ENCODE results near the gene PLCG1.

PLCG1 gene

GRCh38 chr20:41202426-41202825 lies 65.1 kb downstream of the PLCG1 start:
- no peak overlapping the region for H3K27ac ChIP-seq
- no peak for DNase-seq (ENCODE audit: low read depth, low spot score)

DNA sequence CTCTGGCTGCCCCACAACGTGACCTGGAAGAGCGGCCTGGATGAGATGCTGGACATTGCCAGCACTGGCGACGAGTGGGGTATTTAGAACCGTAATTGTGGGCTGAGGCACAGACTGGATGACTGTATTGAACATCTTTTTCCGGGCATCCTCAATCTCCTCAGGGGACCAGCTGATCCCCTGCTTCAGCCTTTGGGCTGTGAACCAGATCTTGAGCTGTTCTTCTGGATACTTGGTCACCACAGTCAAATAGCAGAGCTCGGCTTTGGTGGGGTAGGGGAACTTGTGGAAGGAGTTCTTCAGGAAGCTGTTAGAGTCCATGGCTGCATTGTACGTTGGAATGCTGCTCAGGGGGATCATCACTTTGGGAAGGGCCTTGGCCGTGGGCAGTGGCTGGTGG lies 66.3 kb downstream of the PLCG1 start:
- no peak overlapping the region for H3K27ac ChIP-seq
- DNase-seq (ENCODE audit: low read depth, low spot score) = no peak

DNA sequence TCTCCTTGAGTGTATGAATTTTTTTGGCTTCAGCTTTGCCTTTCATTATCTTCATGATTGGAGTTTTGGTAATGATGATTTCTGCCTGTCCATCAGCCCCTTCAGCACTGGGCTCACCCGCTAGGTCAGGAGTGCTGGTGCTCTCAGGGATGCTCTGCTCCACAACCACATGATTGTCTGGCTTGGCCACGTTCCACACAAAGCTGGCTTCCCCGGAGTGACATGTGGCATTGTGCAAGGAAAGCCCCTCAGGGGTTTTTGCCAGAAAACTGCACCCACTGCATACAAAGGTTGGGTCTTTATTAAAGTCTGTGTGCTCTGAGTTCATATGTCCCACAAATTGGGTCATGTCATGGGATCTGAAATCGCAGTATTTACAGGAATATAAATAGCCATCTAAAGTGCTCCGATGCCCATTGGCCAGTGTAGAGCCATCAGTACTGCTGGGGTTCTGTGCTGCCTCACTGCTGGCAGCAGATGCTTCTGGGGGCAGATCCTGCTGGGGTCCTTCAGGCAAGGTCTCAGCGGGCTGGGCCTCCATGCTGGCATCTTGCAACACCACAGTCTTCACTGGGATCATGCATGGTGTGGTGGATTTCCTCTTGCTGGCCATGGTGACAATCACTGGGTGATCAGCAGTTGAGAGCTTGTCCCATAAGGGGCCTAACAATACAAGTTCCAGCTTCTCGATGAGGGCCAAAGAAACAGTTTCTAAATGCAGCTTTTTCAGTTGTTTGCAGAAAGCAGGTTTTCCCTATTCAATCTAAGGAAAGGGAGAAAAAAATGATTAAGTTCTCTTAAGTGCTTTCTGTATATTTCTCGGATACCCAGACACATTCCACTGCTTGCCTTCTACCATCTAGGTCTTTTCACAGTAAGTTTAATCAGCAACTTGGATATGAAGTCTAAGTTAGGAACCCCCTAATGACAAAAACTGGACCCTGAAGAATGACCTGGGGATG lies 67.2 kb downstream of the PLCG1 start:
- DNase-seq (ENCODE audit: low read depth, low spot score) = no peak
- H3K27ac ChIP-seq = no peak overlapping the region

- no peak overlapping the region for H3K27ac ChIP-seq
- no peak for DNase-seq (ENCODE audit: low read depth, low spot score)
These were observed 68.0 kb downstream of the PLCG1 start for GRCh38 chr20:41205313-41205712.

DNA sequence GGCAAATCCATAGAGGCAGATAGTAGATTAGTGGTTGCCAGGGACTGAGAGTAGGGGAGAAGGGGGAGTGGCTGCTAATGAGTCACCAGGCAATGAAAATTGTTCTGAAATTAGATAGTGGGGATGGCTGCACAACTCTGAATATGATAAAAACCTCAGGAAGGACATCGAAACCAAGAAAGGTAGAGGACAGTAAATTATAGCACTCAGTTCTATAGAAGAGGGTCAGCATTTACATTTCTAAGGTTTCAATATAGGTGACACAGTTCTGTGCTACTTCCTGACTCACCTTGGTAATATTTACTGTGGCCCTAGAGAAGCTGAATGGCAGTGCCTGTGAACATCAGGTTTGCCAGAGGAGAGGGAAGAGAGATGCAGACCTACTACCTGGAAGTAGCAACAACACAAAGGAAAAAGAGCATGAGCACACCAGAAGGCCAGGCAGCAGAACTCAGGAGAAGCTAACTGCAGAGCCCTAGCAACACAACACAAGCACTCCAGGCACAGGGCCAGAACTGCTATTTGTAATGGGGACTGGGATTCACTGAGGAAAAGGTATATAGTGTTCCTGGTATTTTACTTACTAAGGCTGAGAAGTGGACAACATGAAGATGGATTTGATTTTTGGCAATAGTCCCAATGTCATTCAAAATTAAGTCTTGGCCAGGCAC lies 75.9 kb downstream of the PLCG1 start:
- H3K27ac ChIP-seq = peak overlapping the region; percentile 57
- DNase-seq (ENCODE audit: low read depth, low spot score) = no peak

GRCh38 chr20:41214202-41214601 lies 76.9 kb downstream of the PLCG1 start:
- DNase-seq (ENCODE audit: low read depth, low spot score) = no peak
- H3K27ac ChIP-seq = peak overlapping the region; percentile 57

GRCh38 chr20:41214666-41215065 lies 77.3 kb downstream of the PLCG1 start:
- no peak for DNase-seq (ENCODE audit: low read depth, low spot score)
- H3K27ac ChIP-seq = peak overlapping the region; percentile 57

DNA sequence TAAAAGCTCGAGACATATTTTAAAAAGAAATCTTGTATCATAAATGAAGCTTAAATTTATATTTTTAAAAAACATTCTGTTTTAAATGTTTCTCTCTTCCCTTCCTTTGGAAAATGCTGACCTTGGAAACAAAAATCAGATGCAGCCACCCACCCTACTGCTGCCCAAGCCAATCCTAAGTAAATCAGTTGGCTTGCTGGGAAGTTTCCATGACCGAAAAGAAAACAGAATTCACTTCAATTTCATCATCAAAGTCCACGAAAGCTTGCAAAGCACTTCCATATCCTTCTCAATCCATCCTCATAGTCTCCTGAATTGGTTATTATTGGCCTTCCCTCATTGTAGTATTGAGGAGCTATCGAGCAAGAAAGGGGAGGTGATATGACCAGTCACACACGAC lies 80.1 kb downstream of the PLCG1 start:
- DNase-seq (ENCODE audit: low read depth, low spot score) = no peak

DNA sequence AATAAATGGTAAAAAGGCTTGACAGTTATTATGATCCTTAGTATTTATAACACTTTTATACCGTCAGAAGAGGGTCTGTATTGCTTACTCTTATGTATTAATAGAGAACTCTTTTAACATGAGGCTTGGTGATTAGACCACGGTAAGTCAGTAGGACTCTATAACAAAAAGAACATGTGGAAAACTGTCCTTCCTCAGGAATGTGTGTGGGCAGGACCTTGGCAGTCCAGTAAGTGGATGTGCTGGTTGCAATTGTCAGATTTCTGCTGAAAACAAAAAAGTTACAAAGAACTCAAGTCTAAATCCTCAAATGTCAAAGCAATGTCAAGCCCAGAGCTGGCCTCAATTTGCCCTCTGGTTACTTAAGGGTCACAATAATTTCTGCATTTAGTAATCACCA lies 81.1 kb downstream of the PLCG1 start:
- DNase-seq (ENCODE audit: low read depth, low spot score) = no peak
- no peak overlapping the region for H3K27ac ChIP-seq

More for the DNA sequence above, 80.1 kb downstream of the PLCG1 start:
- H3K27ac ChIP-seq = no peak overlapping the region

- H3K27ac ChIP-seq = no peak overlapping the region
- no peak for DNase-seq (ENCODE audit: low read depth, low spot score)
These were observed 82.5 kb downstream of the PLCG1 start for GRCh38 chr20:41219824-41220223.

DNA sequence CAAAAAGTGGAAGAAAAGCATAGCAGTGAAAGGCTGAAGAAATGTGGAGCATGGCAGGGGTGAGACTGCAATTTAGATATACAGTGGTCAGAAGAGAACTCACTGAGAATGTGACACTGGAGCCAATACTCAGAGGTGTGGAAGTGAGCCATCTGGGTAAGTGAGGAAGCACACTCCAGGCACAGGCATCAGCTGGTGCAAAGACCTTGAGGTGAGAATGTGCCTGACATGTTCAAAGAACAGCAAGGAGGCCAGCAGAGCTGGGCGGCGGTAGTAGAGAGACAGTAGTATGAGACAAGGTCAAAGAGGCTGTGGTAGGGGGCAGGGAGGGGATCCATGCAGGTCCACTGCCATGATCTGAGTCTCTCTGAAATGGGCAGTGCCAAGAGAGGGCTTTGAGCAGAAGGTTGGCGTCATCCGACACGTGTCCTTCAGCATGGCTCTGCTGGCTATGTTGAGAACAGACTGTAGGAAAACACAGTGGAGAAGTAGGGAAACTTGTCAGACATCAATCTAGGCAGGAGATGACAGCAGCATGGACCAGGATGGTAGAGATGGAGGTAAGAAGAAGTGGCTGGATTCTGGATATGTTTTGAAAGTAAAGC lies 84.4 kb downstream of the PLCG1 start:
- no peak overlapping the region for H3K27ac ChIP-seq
- no peak for DNase-seq (ENCODE audit: low read depth, low spot score)

DNA sequence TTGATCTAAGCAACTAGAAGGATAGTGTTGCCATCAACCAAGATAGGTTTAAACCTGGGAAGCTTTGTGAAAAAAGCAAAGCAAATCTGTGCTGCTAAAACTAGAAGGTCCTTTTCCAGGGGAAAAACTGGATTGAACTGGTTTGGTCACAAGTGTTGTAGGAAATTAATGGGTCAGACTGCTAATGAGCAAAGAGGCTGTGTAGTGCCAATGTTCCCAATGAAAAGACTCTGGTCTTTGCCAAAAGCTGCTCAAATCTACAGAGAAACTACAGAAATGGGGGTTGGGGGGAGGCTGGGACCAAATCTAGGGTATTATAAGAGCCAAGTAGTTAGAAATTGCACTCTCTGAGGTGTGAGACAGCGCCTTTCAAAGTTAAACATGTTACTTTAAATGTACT lies 85.0 kb downstream of the PLCG1 start:
- no peak overlapping the region for H3K27ac ChIP-seq
- DNase-seq (ENCODE audit: low read depth, low spot score) = no peak

DNA sequence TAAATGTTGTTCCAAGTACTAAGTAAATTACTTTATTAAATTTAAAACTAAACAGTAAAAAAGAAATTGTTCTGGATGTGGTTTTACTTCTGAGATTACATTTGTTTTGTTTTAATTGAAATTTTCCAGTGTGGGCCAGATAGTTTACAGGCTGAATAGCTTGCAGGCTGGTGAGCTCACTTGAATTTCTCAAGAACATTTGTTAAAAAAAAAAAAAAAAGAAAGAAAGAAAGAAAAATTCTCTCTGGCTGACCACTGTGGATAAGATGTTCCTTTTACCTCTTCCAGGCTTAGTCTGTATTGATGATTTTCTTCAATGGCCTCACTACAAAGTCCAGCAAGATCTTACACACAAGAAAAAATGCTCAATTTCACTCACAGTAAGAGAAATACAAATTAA lies 85.4 kb downstream of the PLCG1 start:
- DNase-seq (ENCODE audit: low read depth, low spot score) = no peak

DNA sequence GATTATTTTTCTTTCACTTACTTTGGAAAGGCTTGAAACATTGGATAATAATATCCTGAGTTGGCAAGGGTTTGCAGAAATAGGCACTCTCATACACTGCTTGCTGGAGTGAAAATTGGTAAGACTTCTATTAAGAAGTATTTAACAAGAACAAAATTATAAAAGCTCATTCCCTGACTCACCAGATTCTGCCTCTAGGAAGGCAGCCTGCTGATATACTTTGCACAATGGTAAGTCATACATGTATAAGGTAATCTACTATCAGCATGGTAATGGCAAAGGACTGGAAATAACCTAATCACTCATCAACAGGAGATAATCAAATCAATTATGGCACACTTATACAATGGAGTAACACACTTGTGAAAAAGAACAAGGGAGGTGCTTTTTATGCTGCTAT lies 85.8 kb downstream of the PLCG1 start:
- DNase-seq (ENCODE audit: low read depth, low spot score) = no peak
- no peak overlapping the region for H3K27ac ChIP-seq

More for the DNA sequence above, 85.4 kb downstream of the PLCG1 start:
- no peak overlapping the region for H3K27ac ChIP-seq

DNA sequence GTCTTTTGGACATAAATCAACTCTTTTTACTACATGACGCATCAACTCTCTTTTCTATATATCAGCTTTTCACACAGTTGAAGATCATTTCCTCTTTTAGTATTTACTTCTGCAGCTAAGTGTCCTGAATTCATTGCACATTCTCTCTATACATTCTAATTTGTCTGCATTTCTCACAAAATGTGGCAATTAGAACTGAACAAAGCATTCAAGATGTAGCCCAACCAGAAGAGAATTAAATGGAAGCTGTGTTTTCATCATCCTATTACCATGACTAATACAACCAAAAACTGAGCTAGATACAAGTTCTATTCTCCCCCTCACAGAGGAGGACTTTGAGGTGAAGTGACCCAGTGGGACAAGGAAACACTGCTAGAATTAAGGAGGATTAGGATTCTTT lies 86.9 kb downstream of the PLCG1 start:
- DNase-seq (ENCODE audit: low read depth, low spot score) = no peak
- H3K27ac ChIP-seq = no peak overlapping the region

GRCh38 chr20:41225091-41225490 lies 87.7 kb downstream of the PLCG1 start:
- no peak overlapping the region for H3K27ac ChIP-seq
- DNase-seq (ENCODE audit: low read depth, low spot score) = no peak

GRCh38 chr20:41226426-41226825 lies 89.1 kb downstream of the PLCG1 start:
- DNase-seq (ENCODE audit: low read depth, low spot score) = no peak

More at GRCh38 chr20:41226426-41226825, 89.1 kb downstream of the PLCG1 start:
- H3K27ac ChIP-seq = no peak overlapping the region
